Body of pancreas (tissue), 4 donors: ENCODE measurements around the gene GRIP2. TPM values are rescaled to one million over a fixed set of nuclear protein-coding genes. Genes with fewer than 3 reads are reported as not detected.

Experiments
- ATAC-seq: fragments of 150-250 bp; one replicate; pipeline ENCODE4 v1.9.1; 2016
- DNase-seq, 4 donors: peaks; one replicate each; pipeline ENCODE4 v3.0.0-alpha.2; 2019
- H3K27ac ChIP-seq, 4 donors: fragments of 200-600 bp; sonication (generic); 1 replicate in 3 of 4; 2 replicates in 1 of 4; pipeline versions ENCODE4 v1.5.1 to v1.6.1; 2016 to 2019; ENCODE audit warnings: mild to moderate bottlenecking in 1 of 4, mixed read lengths in 1 of 4, moderate library complexity in 1 of 4
- H3K27me3 ChIP-seq, 2 donors: fragments of 200-600 bp; sonication (generic); one replicate each; pipeline ENCODE4 v1.6.0; 2016; ENCODE audit warnings: mild to moderate bottlenecking in 1 of 2
- H3K36me3 ChIP-seq, 2 donors: fragments of 200-600 bp; sonication (generic); replicated peaks in 1 of 2; 2 replicates each; pipeline ENCODE4 v1.5.1; 2016; ENCODE audit warnings: low read depth in 2 of 2; ENCODE audit not compliant: insufficient read depth in 1 of 2
- H3K4me1 ChIP-seq: fragments of 200-600 bp; sonication (generic); one replicate; pipeline ENCODE4 v1.6.0; 2016
- H3K4me3 ChIP-seq, 2 donors: fragments of 200-600 bp; sonication (generic); 1 replicate in 1 of 2; 2 replicates in 1 of 2; pipeline ENCODE4 v1.5.1; 2016 to 2019
- H3K9me3 ChIP-seq, 3 donors: fragments of 200-600 bp; sonication (generic); 1 replicate in 2 of 3; 2 replicates in 1 of 3; pipeline ENCODE4 v1.5.1; 2016
- CTCF ChIP-seq, 7 experiments: fragments of 450-650 bp in 4 of 7; fragments of 200-600 bp in 3 of 7; sonication (generic) in 3 of 7; IDR thresholded peaks; one replicate each; pipeline ENCODE4 v1.5.1; 2016 to 2019; ENCODE audit warnings: antibody characterized with exemption in 7 of 7
- POLR2A ChIP-seq, 3 donors: fragments of 450-650 bp; IDR thresholded peaks; one replicate each; pipeline ENCODE4 v1.6.1; 2016; ENCODE audit warnings: antibody characterized with exemption in 3 of 3, mild to moderate bottlenecking in 2 of 3
- WGBS, 2 donors: methylation state at CpG; one replicate each; pipeline ENCODE4 v1.1.5; 2017; 5-methylcytosine and 5-hydroxymethylcytosine counted together
- intact Hi-C: fragments of 100-400 bp; cut with DNase I; formaldehyde crosslinking; loops from one replicate; pipeline ENCODE4 v1.15.1; 2023
- total RNA-seq, 2 donors: library from RNA; depleted of rRNA; stranded (reverse); fragments of >200 nt; gene quantifications; one replicate each; pipeline ENCODE4 v1.1.0, GENCODE V29; 2016

Gene GRIP2
- total RNA-seq, 2 donors from 2014 or later, result 0.26 to 0.99 TPM

GRCh38 chr3:14509796-14510100 lies 30.4 kb downstream of the GRIP2 start:
- H3K4me3 ChIP-seq, result no peak overlapping the region
- WGBS, 2 donors, result 84 to 86% methylated on average over 6 to 10 of the region's 10 CpGs
- DNase-seq (no peak), ATAC-seq (no peak)
- H3K27me3 ChIP-seq, result no peaks in the 10 kb centered on the region
- H3K9me3 ChIP-seq, result no peaks in the 10 kb centered on the region
- no peaks in the 10 kb centered on the region for H3K36me3 ChIP-seq
- no peak overlapping the region for H3K27ac ChIP-seq
- TF ChIP-seq CTCF (IDR thresholded peaks at IDR 0.05) (no peak), POLR2A (IDR thresholded peaks at IDR 0.05) (no peak)
- intact Hi-C loops, result loop anchor here (10.0 kb wide), 1 partner anchor 405 kb away; no protein-coding TSS in a partner anchor
- H3K4me1 ChIP-seq, result no peaks in the 10 kb centered on the region

GRCh38 chr3:14508966-14509795 lies 31.0 kb downstream of the GRIP2 start:
- ATAC-seq, result peak; percentile 60
- Histone ChIP-seq H3K4me1 (no peaks in the 10 kb centered on the region), H3K27ac (no peak overlapping the region), H3K27me3 (no peaks in the 10 kb centered on the region), H3K36me3 (no peaks in the 10 kb centered on the region), H3K4me3 (no peak overlapping the region), H3K9me3 (no peaks in the 10 kb centered on the region)
- 21 to 30% methylated on average over 12 to 22 of the region's 22 CpGs for WGBS, 2 donors
- TF ChIP-seq CTCF (IDR thresholded peaks at IDR 0.05) (peak; percentile 64 to 91 (median 71)), POLR2A (IDR thresholded peaks at IDR 0.05) (no peak)
- intact Hi-C loops, result no loop called here
- DNase-seq, result peak; percentile 54 to 74 (median 64)

- no peaks in the 10 kb centered on the region for H3K4me1 ChIP-seq
- no peak overlapping the region for H3K4me3 ChIP-seq
- no peak for TF ChIP-seq CTCF (IDR thresholded peaks at IDR 0.05)
- TF ChIP-seq POLR2A (IDR thresholded peaks at IDR 0.05), result no peak
- 19 to 33% methylated on average over 3 of the region's 3 CpGs for WGBS, 2 donors
- no peaks in the 10 kb centered on the region for H3K27me3 ChIP-seq
- H3K36me3 ChIP-seq, result no peaks in the 10 kb centered on the region
- no peak overlapping the region for H3K27ac ChIP-seq
- intact Hi-C loops, result no loop called here
- DNase-seq, result no peak
- H3K9me3 ChIP-seq, result no peaks in the 10 kb centered on the region
- no peak for ATAC-seq
Measured at GRCh38 chr3:14508505-14508819, 31.7 kb downstream of the GRIP2 start.

- no peaks in the 10 kb centered on the region for H3K36me3 ChIP-seq
- H3K27me3 ChIP-seq, result no peaks in the 10 kb centered on the region
- TF ChIP-seq CTCF (IDR thresholded peaks at IDR 0.05) (no peak), POLR2A (IDR thresholded peaks at IDR 0.05) (no peak)
- H3K4me1 ChIP-seq, result no peaks in the 10 kb centered on the region
- H3K27ac ChIP-seq, result no peak overlapping the region
- ATAC-seq, result no peak
- DNase-seq, result no peak
- no peak overlapping the region for H3K4me3 ChIP-seq
- H3K9me3 ChIP-seq, result no peaks in the 10 kb centered on the region
- WGBS, 2 donors, result 65 to 74% methylated on average over 6 of the region's 6 CpGs
- intact Hi-C loops, result no loop called here
Measured at GRCh38 chr3:14507757-14508504, 32.2 kb downstream of the GRIP2 start.
